Tibial nerve (tissue), 4 donors: ENCODE results near the gene ZNF836.

Experiments used
- EP300 ChIP-seq, 2 donors: sonication (generic); formaldehyde crosslinking; IDR thresholded peaks; one replicate each; pipeline ENCODE4 v1.6.1; 2017; ENCODE audit warnings: antibody characterized with exemption in 2 of 2, mild to moderate bottlenecking in 1 of 2
- POLR2A ChIP-seq, 2 donors: fragments of 450-650 bp; IDR thresholded peaks; one replicate each; pipeline ENCODE4 v1.6.1; 2017; ENCODE audit warnings: antibody characterized with exemption in 2 of 2, mild to moderate bottlenecking in 2 of 2, moderate library complexity in 2 of 2
- TF ChIP-seq, protein P1 (sequence below), 5 experiments: fragments of 200-600 bp in 3 of 5; fragments of 450-650 bp in 2 of 5; sonication (generic) in 3 of 5; IDR thresholded peaks; one replicate each; pipeline ENCODE4 v1.5.1; 2016 to 2019; ENCODE audit warnings: antibody characterized with exemption in 5 of 5, mild to moderate bottlenecking in 3 of 5, moderate library complexity in 2 of 5

DNA sequence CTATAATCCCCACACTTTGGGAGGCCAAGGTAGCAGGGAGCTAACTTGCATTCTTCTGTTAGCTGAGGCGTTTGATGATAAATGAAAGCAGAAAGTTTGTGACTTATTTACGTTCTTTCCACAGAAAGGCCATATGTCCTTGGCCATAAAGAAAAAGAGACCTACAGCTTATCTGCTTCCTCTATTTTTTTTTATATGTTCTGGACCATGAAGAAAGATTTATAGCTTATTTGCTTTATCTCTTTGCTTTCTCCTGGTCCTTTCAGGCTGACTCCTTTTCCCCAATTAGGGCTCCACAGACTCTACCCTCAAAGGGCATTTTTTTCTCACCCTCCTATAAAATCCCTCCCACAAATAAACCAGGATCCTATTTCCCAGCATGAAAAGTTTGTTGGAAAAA, 30.2 kb downstream of the ZNF836 start:
- TF ChIP-seq, protein P1, sequence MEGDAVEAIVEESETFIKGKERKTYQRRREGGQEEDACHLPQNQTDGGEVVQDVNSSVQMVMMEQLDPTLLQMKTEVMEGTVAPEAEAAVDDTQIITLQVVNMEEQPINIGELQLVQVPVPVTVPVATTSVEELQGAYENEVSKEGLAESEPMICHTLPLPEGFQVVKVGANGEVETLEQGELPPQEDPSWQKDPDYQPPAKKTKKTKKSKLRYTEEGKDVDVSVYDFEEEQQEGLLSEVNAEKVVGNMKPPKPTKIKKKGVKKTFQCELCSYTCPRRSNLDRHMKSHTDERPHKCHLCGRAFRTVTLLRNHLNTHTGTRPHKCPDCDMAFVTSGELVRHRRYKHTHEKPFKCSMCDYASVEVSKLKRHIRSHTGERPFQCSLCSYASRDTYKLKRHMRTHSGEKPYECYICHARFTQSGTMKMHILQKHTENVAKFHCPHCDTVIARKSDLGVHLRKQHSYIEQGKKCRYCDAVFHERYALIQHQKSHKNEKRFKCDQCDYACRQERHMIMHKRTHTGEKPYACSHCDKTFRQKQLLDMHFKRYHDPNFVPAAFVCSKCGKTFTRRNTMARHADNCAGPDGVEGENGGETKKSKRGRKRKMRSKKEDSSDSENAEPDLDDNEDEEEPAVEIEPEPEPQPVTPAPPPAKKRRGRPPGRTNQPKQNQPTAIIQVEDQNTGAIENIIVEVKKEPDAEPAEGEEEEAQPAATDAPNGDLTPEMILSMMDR (IDR thresholded peaks at IDR 0.05): no peak
- TF ChIP-seq POLR2A (IDR thresholded peaks at IDR 0.05): no peak
- TF ChIP-seq EP300 (IDR thresholded peaks at IDR 0.05): no peak
